ENCODE results near the gene PTHLH.

Gene PTHLH

GRCh38 chr12:27919671-27920235 lies 52.8 kb downstream of the PTHLH start:
- Mint-ChIP-seq H3K9me3 (peaks cover 9% of the 10 kb centered on the region), H3K4me3 (no peak overlapping the region), H3K36me3 (ENCODE audit: insufficient read depth) (peaks cover 2% of the 10 kb centered on the region), H3K27ac (ENCODE audit: low read depth) (no peak overlapping the region), H3K27me3 (peaks cover 59% of the 10 kb centered on the region), H3K4me1 (no peaks in the 10 kb centered on the region)
- no peak for ATAC-seq (replicated peaks; ENCODE audit: extremely low read depth, poor library complexity, severe bottlenecking)
- DNase-seq (ENCODE audit: low spot score in 2 of 2): no peak

- no peaks in the 10 kb centered on the region for H3K36me3 Mint-ChIP-seq (ENCODE audit: insufficient read depth)
- ATAC-seq (replicated peaks; ENCODE audit: extremely low read depth, poor library complexity, severe bottlenecking): no peak
- no peaks in the 10 kb centered on the region for H3K4me1 Mint-ChIP-seq
- no peak for DNase-seq (ENCODE audit: low spot score in 2 of 2)
- no peak overlapping the region for H3K4me3 Mint-ChIP-seq
- peaks cover 13% of the 10 kb centered on the region for H3K9me3 Mint-ChIP-seq
- H3K27ac Mint-ChIP-seq (ENCODE audit: low read depth): no peak overlapping the region
- peaks cover 46% of the 10 kb centered on the region for H3K27me3 Mint-ChIP-seq
Observed at GRCh38 chr12:27915536-27915935, 57.0 kb downstream of the PTHLH start.

GRCh38 chr12:27915021-27915420 lies 57.5 kb downstream of the PTHLH start:
- H3K4me1 Mint-ChIP-seq: no peaks in the 10 kb centered on the region
- DNase-seq (ENCODE audit: low spot score in 2 of 2) (no peak), ATAC-seq (replicated peaks; ENCODE audit: extremely low read depth, poor library complexity, severe bottlenecking) (no peak)
- no peak overlapping the region for H3K27ac Mint-ChIP-seq (ENCODE audit: low read depth)
- no peak overlapping the region for H3K4me3 Mint-ChIP-seq
- peaks cover 51% of the 10 kb centered on the region for H3K27me3 Mint-ChIP-seq
- no peaks in the 10 kb centered on the region for H3K36me3 Mint-ChIP-seq (ENCODE audit: insufficient read depth)
- peaks cover 13% of the 10 kb centered on the region for H3K9me3 Mint-ChIP-seq

GRCh38 chr12:27913999-27914614 lies 58.4 kb downstream of the PTHLH start:
- Mint-ChIP-seq H3K4me3 (no peak overlapping the region), H3K36me3 (ENCODE audit: insufficient read depth) (no peaks in the 10 kb centered on the region), H3K4me1 (no peaks in the 10 kb centered on the region), H3K27ac (ENCODE audit: low read depth) (no peak overlapping the region), H3K27me3 (peaks cover 54% of the 10 kb centered on the region), H3K9me3 (peaks cover 13% of the 10 kb centered on the region)
- ATAC-seq (replicated peaks; ENCODE audit: extremely low read depth, poor library complexity, severe bottlenecking) (no peak), DNase-seq (ENCODE audit: low spot score in 2 of 2) (no peak)

- Mint-ChIP-seq H3K36me3 (ENCODE audit: insufficient read depth) (no peaks in the 10 kb centered on the region), H3K27me3 (peaks cover 34% of the 10 kb centered on the region), H3K9me3 (peaks cover 13% of the 10 kb centered on the region), H3K27ac (ENCODE audit: low read depth) (no peak overlapping the region), H3K4me3 (no peak overlapping the region), H3K4me1 (no peaks in the 10 kb centered on the region)
- no peak for DNase-seq (ENCODE audit: low spot score in 2 of 2)
- no peak for ATAC-seq (replicated peaks; ENCODE audit: extremely low read depth, poor library complexity, severe bottlenecking)
Observed at GRCh38 chr12:27911397-27911796, 61.1 kb downstream of the PTHLH start.
